HG03060 (cell line): ENCODE measurements around the gene CEP20.
A peak's percentile ranks its signal among the peaks of the same experiment; 100 is the strongest.
"Not testable (repeated sequence)": the region's sequence is repeated elsewhere in the genome, so short reads cannot be mapped to it uniquely, and the experiment has no call there.

Source experiments
- ATAC-seq: cut with Tn5 transposase; IDR thresholded peaks from one replicate; pipeline ENCODE4 v1.9.1; 2021; ENCODE audit warnings: low read depth, moderate number of reproducible peaks; ENCODE audit not compliant: unreplicated experiment

CEP20 gene

GRCh38 chr16:15888072-15888976, at the start of gene CEP20:
CEP20 (minus strand) TSS chr16:15888603; CDS start chr16:15888585, 18 bp downstream.
- ATAC-seq: peak; percentile 74

GRCh38 chr16:15936809-15937208, 48.4 kb upstream of the CEP20 start:
- ATAC-seq: not testable (repeated sequence)

- ATAC-seq: no peak
These were observed 46.6 kb upstream of the CEP20 start for GRCh38 chr16:15934991-15935390.

GRCh38 chr16:15933781-15934180, 45.4 kb upstream of the CEP20 start:
- no peak for ATAC-seq

- ATAC-seq: no peak
These were observed 44.5 kb upstream of the CEP20 start for GRCh38 chr16:15932939-15933338.

GRCh38 chr16:15928261-15929104, 40.1 kb upstream of the CEP20 start:
- ATAC-seq: no peak

- ATAC-seq: no peak
These were observed 37.2 kb upstream of the CEP20 start for GRCh38 chr16:15925631-15926030.

GRCh38 chr16:15924996-15925395, 36.6 kb upstream of the CEP20 start:
- ATAC-seq: no peak

- ATAC-seq: no peak
These were observed 30.9 kb upstream of the CEP20 start for GRCh38 chr16:15919331-15919730.

GRCh38 chr16:15918314-15918713, 29.9 kb upstream of the CEP20 start:
- ATAC-seq: not testable (repeated sequence)

- ATAC-seq: no peak
These were observed 27.9 kb upstream of the CEP20 start for GRCh38 chr16:15916323-15916722.

- ATAC-seq: no peak
These were observed 27.2 kb upstream of the CEP20 start for GRCh38 chr16:15915555-15916081.

- no peak for ATAC-seq
These were observed 24.8 kb upstream of the CEP20 start for GRCh38 chr16:15913046-15913698.

- ATAC-seq: no peak
These were observed 22.8 kb upstream of the CEP20 start for GRCh38 chr16:15911198-15911597.

GRCh38 chr16:15907863-15908478, 19.6 kb upstream of the CEP20 start:
- peak; percentile 100 for ATAC-seq

- ATAC-seq: no peak
These were observed 18.0 kb upstream of the CEP20 start for GRCh38 chr16:15906439-15906838.

GRCh38 chr16:15903960-15904359, 15.6 kb upstream of the CEP20 start:
- ATAC-seq: no peak

GRCh38 chr16:15900901-15901500, 12.6 kb upstream of the CEP20 start:
- ATAC-seq: no peak

GRCh38 chr16:15900357-15900756, 12.0 kb upstream of the CEP20 start:
- no peak for ATAC-seq
